Right renal pelvis (tissue), 4 donors: ENCODE data around the gene ACAD9. TPM values are rescaled to one million over a fixed set of nuclear protein-coding genes. Genes with fewer than 3 reads are reported as not detected.
A peak's percentile ranks its signal among the peaks of the same experiment; 100 is the strongest.
"Not testable (repeated sequence)": the region's sequence is repeated elsewhere in the genome, so short reads cannot be mapped to it uniquely, and the experiment has no call there.

Experiments used
- DNase-seq, 4 donors: peaks; one replicate each; pipeline ENCODE4 v3.0.0-alpha.2; 2013; ENCODE audit warnings: low read depth in 4 of 4, low spot score in 3 of 4, missing footprints in 1 of 4
- polyA plus RNA-seq, 4 donors: library from polyadenylated mRNA; unstranded; fragments of 120-200 nt; gene quantifications; one replicate each; pipeline ENCODE4 v1.2.1, GENCODE V29; 2013; ENCODE audit not compliant: insufficient read length in 4 of 4

Gene ACAD9
- polyA plus RNA-seq, 4 donors = 30.3 to 40.6 (median 38.4) TPM

DNA sequence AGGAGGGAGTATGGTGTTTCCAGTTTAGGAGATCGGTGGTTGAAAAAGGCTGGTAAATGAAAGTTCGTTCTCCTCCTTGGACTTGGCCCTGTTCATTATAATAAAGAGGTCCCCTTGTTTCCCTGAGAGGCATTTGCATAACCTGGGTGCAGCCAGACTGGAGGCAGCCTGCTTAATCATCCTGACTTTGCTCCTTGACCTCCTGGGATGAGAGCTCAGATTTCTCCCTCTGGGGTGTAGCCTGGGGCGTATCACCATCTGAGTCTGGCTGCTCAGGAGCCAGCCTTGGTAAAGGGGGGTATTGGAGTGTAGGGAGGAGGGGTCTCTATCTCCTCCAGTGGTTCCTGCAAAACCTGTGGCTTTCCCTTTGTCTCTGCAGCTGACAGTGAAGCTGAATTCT, 21.3 kb upstream of the ACAD9 start:
- DNase-seq = no peak

DNA sequence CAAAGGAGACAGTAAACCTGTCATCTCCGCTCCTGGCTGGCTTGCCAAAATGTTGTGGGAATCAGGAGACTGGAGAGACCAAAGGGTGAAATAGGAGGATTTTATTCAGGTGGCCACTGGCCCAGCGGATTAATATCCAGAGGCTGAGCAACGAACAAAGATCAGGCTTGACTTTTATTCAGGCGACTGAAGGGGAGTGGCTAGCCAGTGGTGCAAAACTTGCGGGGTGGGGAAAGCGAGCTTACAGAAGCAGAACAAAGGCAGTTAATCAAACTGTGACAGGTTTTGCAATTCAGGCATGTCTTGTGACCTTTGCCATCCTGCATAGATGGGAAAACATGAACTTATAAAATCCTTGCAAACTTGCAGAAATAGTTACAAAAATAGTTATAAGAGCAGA, 19.8 kb upstream of the ACAD9 start:
- no peak for DNase-seq

DNA sequence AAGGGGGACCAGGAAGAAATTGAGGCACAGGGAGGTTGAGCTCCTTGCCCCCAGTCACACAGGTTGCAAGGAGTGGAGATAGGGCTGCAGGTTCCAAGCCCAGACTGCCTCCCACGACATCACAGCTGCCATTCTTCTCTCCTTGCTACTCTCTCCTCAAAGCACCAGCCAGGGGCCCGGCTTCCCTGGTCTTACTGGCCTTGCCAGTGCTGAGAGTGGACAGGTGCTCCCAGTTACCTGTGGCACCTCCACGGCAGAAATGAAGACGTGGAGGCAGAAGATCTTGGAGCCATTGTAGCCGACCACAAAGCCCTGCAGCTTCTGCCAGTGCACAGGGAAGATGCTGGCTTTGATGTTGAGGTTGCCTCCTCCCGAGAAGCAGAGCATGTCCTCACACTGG, 17.9 kb upstream of the ACAD9 start:
- no peak for DNase-seq

DNA sequence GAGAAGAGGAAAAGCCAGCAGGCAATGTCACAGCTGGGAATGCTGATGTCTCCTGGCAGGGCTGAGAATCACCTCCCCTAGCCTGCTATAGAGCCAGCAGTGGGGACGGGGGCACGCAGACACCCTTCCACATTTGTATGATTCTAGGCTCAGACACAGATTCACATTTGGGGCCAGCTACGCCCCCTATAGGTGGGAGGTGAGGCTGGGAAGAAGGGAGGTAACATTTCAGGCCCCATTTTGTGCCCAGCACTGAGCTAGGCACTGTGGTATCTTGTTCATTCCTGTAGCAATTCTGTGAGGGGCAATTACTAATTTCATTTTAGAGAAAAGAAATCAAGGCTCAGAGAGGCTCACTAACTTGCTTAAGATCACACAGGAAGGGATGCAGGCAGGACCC, 15.9 kb upstream of the ACAD9 start:
- DNase-seq = no peak

DNA sequence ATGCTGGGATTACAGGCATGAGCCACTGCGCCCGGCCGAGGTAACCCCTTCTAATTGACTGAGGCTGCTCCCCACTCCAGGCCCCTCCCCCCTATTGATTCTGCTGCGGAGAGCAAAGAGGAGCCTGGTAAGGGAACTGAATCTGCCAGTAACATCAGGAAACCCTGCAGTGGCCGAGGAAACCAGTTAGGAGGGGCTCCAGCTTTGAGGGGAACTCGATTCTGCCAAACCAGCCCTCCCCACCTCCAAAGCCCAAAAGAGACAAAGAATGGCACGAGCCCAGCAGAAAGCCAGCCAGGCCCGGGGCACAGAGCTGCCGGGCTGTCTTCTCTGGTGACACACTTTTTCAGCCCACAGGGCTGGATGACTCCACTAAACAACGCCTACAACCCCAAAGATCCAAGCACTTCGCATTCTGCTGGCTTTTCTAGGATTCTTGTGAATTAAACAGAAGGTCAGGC, 15.0 kb upstream of the ACAD9 start:
- no peak for DNase-seq

DNA sequence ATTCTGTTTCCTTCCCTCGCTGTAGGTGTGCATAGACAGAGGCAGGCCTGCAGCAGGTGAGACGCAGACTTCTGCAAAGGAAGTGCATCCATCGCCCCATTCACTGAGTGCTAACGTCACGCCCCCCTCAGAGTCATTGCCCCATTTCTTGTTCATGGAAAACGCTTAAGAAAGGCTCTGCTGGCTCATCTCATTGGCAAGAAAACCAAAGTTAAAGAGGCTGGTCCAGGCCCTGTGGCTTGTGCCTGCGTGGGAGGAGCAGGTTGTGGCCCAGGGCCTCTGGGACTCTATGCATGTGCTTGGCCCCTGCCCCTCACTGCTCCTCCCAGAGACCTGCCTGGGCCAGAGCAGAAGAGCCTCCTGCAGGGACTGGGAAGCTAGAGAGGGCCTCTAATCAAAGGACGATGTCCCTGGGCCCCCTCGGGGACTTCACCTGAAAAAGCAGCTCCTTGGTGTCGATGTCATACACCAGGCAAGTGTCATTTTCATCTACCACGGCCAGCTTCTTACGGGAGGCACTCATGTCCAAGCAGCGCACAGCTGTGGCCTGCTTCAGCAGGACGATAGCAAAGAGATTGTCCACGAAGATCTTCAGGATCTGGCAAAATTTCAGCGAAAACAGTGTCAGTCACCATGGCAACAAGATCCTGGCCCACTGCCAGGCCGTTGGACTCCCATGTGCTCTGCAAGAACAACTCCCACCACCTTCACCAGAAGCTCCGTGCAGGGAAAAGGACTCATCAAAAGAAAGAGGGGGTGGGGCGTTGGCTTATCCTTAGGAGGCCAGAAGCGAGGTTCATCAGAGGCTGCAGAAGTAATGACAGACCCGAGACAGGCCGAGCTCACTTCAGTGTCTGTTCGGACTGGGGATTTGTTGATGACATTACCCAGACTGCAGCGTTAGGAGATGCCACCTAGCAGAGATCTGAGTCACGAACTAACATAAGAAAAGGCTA, 14.3 kb upstream of the ACAD9 start:
- DNase-seq = not testable (repeated sequence)

DNA sequence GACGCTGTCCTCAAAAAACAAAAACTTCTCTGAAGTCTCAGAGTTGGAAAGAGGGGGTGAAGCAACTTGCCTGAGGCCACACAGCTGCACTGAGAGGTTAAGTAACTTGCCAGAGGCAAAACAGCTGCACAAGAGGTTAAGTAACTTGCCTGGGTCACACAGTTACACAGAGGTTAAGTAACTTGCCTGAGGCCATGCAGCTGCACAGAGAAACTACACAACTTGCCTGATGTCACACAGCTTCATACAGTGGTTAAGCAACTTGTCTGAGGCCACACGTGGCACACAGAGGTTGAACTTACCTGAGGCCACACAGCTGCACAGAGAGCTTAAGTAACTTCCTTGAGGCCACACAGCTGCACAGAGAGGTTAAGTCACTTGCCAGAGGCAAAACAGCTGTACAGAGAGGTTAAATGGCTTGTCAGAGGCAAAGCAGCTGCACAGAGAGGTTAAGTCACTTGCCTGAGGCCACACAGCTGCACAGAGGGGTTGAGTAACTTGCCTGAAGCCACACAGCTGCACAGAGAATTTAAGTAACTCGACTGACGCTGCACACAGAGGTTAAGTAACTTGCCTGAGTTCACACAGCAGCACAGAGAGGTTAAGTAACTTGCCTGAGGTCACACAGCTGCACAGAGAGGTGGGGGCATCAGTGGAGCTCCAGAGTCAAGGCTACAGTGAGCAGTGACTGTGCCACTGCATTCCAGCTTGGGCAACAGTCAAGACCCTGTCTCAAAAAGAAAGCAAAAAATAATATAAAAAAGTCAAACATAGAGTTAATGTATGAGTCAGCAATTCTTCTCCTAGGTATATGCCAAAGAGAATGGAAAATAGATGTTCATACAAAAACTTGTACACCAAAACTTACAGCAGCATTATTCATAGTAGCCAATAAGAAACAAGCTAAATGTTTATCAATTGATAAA, 12.0 kb upstream of the ACAD9 start:
- no peak for DNase-seq

DNA sequence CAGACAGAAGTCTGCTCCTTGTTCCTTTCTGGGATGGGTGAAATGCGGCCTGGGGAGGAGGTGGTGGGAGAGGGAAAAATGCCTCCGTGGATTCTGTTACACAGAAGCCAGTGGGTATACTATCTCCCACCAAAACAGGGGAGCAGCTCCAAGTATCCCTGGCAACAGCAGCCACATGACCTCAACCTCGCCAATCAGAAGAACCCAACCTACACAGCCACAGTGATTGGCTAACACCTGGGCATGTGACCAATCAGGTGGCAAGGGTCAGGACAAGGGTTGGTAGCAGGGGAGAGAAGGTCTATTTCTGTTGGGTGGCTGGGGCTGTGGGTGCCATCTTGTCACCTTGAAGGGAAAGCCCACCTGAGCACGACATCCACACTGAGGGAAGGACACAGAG, 9.1 kb upstream of the ACAD9 start:
- no peak for DNase-seq

DNA sequence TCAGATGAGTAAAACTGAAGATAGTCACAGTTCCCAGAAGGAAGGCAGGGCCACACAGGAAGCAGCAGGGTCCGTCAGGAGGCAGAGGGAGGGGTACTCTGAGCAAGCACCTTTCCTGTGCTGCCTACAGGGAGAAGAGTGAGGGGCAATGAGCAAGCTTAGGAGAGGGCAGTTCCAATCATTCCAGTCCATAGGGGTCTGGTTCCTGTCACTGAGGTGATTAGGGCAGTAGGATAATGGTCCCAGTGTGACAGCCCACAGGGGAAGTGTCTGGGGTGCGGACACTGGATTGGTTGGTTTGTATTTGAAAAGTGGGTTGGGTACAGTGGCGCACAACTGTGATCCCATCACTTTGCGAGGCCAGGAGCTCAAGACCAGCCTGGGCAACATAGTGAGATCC, 7.1 kb upstream of the ACAD9 start:
- no peak for DNase-seq

DNA sequence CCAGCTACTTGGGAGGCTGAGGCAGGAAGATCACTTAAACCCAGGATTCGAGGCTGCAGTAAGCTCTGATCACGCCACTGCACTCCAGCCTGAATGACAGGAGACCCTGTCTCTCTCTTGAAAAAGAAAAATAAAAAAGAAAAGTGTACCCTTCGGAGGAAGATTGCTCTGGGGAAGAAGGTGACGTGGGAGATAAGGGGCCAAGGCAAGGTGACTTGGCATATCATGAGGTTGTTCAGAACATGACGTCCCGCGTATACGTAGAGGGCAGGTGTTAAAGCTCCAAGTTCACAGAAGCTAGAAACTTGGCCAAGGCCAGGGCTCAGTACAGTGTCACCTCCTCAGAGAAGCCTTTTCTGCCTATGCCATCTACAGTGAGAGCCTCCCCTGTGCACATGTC, 6.7 kb upstream of the ACAD9 start:
- DNase-seq = no peak

DNA sequence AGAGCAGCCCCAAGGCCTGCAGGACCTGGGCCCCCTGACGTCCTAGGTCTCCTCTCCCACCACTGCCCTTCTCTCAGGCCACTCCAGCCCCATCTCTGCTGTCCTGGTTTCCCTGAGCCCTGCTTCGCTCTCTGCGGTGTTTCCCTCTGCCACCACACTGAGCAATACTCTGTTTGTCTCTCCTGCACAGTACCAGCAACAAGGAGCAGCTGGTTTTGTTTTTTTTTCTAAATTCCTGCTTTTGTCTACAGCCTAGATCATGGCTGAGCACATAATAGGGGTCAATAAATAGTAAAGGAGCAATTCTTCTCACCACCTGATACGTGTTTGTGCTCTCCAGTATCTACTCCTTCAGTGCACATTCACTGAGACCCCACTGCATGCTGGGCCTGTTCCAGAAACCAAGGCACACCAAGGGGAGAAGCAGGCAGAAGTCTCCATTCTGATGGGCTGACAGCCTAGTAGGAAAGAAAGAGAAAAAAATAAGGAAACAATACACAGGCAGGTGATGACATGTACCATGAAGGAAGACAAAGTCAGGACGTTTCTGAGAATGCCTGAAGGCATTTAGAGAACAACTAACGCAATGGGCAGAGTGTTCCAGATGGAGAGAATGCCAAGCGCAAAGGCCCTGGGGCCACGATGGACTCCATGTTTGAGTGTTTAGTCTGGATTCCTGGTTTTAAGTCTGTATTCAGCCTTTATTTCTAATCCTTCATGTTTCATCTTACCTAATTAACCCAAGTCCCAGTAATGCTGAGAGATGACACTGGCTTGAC, 6.0 kb upstream of the ACAD9 start:
- no peak for DNase-seq

DNA sequence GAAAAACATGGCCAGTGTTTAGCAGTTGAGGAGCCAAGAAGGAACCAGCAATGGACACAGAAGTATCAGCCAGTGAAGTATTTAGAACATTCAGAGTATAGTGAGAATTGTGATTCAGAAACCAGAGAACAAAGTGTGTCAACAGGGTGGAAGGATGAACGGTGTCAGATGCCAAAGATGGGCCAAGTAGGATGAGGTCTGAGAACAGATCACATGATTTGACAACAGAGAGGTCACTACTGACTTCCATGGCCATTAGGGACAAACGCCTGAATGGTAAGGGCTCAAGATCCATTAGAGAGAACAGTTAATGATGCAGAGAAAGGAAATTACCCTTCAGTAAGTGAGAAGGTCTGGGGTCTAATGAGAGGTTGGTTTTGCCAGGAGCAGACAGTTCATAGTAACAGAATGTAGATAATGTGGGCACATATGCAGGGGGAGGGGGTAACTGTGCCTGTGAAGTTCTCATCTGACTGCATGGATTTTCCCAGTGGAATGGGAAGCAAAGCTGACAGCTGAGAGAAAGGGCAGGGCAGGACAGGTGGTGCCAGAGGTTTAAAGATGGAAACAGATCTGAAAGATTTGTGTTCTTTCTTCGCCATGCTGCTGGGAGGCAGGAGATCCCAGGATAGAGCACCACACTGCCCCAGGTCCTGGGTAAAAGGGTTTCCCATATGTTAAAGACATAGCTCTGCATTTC, 4.8 kb upstream of the ACAD9 start:
- no peak for DNase-seq

DNA sequence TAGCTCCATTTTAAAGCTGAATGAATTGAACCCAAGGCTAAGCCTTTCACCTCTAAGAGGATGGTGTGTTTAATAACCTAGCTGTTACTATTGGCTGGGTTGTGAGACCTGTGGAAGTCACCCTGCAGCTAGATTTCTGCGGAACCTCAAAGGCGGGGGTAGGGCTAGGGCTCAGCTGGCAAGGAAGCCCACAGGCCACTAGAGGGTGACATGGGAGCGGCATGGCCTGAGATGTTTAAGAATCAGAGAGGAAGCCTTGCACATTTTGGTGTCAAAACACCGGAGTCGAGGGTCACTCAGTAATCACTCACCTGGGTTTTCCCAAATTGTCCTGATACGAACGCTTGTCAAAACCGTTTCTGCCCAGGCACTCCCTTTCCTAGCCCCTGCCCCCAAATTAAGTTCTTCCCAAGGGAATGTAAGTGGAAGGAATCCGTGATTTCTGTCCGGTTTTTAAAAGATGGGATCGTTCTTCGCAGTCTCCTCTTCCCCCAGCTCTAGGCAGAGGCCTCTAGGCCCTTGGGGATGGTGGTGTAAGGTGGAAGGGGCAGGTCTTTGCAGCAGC, 3.8 kb upstream of the ACAD9 start:
- DNase-seq = no peak

DNA sequence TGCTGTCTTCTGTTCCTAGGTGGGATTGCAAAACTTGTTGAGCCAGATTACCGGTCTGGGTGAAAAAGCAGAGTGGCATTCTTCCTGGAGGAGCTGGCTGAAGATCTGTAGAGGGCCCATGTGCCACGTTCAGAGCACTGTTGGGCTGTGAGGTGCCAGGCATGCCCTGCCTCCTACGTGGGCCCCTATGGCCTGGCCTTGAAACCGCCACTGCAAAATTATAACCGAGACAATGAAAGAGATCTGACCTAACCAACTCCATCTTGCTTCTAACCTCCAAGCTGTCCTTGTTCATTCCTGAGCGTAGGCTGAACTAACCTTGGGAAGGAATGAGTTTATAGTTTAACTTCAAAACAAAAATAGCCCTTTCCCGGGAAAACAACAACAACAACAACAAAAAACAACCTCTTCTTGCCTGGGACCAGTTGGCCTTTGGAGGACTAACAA, 1.4 kb upstream of the ACAD9 start:
- no peak for DNase-seq

DNA sequence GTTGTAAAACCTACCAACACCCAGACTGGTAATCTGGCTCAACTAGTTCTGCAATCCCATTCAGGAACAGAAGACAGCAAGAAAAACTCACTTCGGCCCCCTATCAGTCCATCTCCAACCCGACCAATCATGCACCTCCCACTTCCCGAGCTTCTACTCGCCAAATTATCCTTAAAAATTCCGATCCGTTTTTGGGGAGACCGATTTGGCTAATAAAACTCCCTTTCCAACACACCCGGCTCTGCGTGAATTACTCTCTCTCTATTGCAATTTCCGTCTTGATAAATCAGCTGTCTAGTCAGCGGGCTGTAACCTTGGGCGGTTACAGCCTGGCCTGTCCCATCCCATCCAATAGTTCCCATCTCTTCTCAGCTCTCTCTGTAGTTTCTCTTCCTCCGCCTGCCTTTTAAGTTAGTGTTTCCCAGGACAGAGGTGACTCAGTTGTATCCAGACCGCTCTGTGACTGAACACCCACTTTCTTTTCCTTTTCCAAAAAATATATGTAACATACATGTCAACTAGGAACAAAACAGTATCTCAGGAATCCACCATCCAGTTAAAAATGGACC, 780 bp upstream of the ACAD9 start:
- DNase-seq = peak in 1 of 4 donors; percentile 28

DNA sequence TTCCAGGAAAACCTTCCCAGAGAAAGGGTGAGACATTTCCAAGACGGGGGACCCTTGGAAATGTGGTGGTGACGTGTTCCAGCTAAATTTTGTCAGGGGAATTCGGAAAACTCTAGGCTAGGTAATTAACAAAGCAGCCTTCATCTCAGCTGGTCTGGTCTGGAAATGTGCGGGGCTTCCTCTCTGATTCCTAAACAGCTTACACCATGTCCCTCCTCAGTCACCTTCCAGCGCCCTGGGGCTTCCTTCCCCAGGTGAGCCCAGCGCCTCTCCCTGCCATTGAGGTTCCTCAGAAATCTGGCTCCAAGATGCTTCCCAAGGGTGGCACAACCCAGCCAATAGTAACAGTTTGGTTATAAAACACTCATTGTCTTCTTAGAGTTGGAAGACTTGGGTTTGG, 571 bp downstream of the ACAD9 start:
- no peak for DNase-seq

DNA sequence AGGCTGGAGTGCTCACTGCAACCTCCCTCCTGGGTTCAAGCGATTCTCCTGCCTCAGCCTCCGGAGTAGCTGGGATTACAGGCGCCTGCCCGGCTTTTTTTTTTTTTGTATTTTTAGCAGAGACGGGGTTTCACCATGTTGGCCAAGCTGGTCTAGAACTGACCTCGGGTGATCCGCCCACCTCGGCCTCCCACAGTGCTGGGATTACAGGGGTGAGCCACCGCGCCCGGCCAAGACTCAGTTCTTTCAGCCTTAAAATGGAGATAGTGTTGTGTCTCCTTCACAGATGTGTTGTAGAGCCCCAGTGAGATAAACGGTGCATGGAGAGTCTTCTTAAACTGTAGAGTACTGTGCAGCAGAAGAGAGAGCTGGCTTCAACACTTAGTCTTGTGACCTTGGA, 1.0 kb downstream of the ACAD9 start:
- not testable (repeated sequence) for DNase-seq

DNA sequence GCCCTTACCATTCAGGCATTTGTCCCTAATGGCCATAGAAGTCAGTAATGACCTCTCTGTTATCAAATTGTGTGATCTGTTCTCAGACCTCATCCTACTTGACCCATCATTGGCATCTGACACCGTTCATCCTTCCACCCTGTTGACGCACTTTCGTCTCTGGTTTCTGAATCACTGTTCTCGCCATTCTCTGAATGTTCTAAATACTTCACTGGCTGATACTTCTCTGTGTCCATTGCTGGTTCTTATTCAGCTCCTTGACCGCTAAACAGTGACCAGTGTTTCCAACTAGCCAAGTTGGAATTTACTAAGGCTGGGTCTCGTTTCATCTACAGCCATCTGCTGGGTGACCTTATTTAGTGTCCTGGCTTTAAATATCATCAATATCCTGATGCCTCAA, 2.2 kb downstream of the ACAD9 start:
- DNase-seq = no peak

DNA sequence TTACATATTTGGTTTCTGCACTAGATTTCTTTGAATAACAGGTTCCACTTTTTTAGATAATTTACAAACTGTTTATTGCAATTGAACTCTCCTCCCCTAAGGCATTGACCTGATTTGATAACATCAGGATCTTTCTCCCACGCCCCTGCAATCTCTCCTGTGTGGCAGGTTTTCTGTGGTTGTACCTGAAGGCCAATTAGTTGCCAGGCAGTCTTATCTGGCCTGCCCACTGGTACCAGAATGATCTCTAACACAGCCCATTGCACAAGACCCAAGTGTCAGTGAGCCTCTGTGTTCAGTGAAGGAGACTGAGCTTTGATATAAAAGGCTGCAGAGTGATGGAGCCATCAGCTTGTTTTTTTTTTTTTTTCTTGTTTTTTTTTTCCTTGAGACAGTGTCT, 3.3 kb downstream of the ACAD9 start:
- DNase-seq = no peak
